Measurements from ENCODE around the gene MEGF11.

MEGF11 gene

GRCh38 chr15:66128116-66128680 lies 125.4 kb downstream of the MEGF11 start:
- TF ChIP-seq CTCF (IDR thresholded peaks at IDR 0.05; ENCODE audit: control extremely low read depth, extremely low read depth, low read depth, missing control alignments): no peak
- no peak for DNase-seq (ENCODE audit: extremely low spot score)
- ChIA-PET POLR2A (no interaction called here), CTCF (interaction anchor here (1.5 kb wide), 1 partner anchor 8 kb away, joined by 3 read pairs; no protein-coding TSS in a partner anchor)

- DNase-seq (ENCODE audit: extremely low spot score): no peak
- no peak for TF ChIP-seq CTCF (IDR thresholded peaks at IDR 0.05; ENCODE audit: control extremely low read depth, extremely low read depth, low read depth, missing control alignments)
- ChIA-PET POLR2A (no interaction called here), CTCF (interaction anchor here (0.9 to 1.0 kb wide), 2 partner anchors 11 to 16 kb away, joined by 3 read pairs; no protein-coding TSS in a partner anchor)
Measured at GRCh38 chr15:66126456-66126855, 127.1 kb downstream of the MEGF11 start.

GRCh38 chr15:66126031-66126441 lies 127.5 kb downstream of the MEGF11 start:
- DNase-seq (ENCODE audit: extremely low spot score): no peak
- CTCF ChIA-PET: interaction anchor here (0.9 kb wide), 1 partner anchor 15 kb away, joined by 3 read pairs; no protein-coding TSS in a partner anchor
- TF ChIP-seq CTCF (IDR thresholded peaks at IDR 0.05; ENCODE audit: control extremely low read depth, extremely low read depth, low read depth, missing control alignments): no peak
- POLR2A ChIA-PET: no interaction called here

GRCh38 chr15:66124651-66125050 lies 128.9 kb downstream of the MEGF11 start:
- no peak for DNase-seq (ENCODE audit: extremely low spot score)
- ChIA-PET POLR2A (no interaction called here), CTCF (interaction anchor here (1.5 kb wide), 1 partner anchor 14 kb away, joined by 6 read pairs; no protein-coding TSS in a partner anchor)
- no peak for TF ChIP-seq CTCF (IDR thresholded peaks at IDR 0.05; ENCODE audit: control extremely low read depth, extremely low read depth, low read depth, missing control alignments)

GRCh38 chr15:66123799-66124198 lies 129.8 kb downstream of the MEGF11 start:
- ChIA-PET POLR2A (no interaction called here), CTCF (interaction anchor here (1.5 kb wide), 1 partner anchor 13 kb away, joined by 6 read pairs; no protein-coding TSS in a partner anchor)
- TF ChIP-seq CTCF (IDR thresholded peaks at IDR 0.05; ENCODE audit: control extremely low read depth, extremely low read depth, low read depth, missing control alignments): no peak
- no peak for DNase-seq (ENCODE audit: extremely low spot score)

- CTCF ChIA-PET: interaction anchor here (1.0 to 1.2 kb wide), 2 partner anchors 9 to 11 kb away, joined by 3 read pairs; no protein-coding TSS in a partner anchor
- TF ChIP-seq CTCF (IDR thresholded peaks at IDR 0.05; ENCODE audit: control extremely low read depth, extremely low read depth, low read depth, missing control alignments): no peak
- POLR2A ChIA-PET: no interaction called here
- DNase-seq (ENCODE audit: extremely low spot score): no peak
Measured at GRCh38 chr15:66120422-66120821, 133.1 kb downstream of the MEGF11 start.
